ENCODE data around the gene HSPA12A. TPM values are rescaled to one million over a fixed set of nuclear protein-coding genes. Genes with fewer than 3 reads are reported as not detected.

The HSPA12A gene
- polyA plus RNA-seq, 1 experiment = 20.5 TPM

DNA sequence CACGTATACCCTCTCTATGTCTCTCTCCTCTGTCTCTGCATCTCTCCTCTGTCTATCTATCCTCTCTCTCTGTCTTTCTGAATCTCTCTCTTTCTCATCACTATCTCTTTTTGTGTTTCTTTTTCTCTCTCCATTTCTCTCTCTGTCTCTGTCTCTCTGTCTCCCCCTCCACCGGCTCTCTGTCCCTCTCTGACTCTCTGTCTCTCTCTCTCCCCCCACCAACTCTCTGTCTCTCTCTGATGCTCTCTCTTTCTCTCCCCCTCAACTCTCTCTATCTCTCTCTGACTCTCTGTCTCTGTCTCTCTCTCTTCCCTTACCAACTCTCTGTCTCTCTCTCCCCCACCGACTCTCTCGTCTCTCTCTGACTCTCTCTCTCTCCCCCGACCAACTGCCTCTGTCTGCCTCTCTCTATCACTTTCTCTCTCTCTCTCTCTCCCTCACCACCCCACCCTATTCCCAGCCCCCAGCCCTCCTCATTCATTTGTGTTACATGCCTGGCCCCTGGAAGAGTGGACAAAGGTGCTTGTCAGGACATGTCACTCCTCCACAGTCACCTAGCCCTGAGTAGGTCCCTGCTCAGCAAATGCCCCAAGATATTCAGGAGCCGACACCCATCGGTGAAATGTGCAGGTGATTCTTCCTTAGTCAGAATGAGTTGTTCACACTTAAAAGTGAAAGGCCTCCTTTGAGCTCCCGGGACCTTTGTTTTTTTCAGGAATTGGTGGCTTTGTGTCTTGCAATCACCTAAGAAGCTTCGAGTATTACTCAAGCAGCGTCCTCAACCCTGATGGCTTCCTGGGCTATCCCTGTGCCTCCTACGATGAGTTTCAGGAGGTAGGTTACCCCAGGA lies 108.0 kb downstream of the HSPA12A start:
- TF ChIP-seq, protein P1, sequence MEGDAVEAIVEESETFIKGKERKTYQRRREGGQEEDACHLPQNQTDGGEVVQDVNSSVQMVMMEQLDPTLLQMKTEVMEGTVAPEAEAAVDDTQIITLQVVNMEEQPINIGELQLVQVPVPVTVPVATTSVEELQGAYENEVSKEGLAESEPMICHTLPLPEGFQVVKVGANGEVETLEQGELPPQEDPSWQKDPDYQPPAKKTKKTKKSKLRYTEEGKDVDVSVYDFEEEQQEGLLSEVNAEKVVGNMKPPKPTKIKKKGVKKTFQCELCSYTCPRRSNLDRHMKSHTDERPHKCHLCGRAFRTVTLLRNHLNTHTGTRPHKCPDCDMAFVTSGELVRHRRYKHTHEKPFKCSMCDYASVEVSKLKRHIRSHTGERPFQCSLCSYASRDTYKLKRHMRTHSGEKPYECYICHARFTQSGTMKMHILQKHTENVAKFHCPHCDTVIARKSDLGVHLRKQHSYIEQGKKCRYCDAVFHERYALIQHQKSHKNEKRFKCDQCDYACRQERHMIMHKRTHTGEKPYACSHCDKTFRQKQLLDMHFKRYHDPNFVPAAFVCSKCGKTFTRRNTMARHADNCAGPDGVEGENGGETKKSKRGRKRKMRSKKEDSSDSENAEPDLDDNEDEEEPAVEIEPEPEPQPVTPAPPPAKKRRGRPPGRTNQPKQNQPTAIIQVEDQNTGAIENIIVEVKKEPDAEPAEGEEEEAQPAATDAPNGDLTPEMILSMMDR (IDR thresholded peaks at IDR 0.05; ENCODE audit: low read depth, low read length) = no peak
- no peak overlapping the region for H3K27ac ChIP-seq (ENCODE audit: low read depth, low read length)
- H3K9me3 ChIP-seq (ENCODE audit: control insufficient read depth, insufficient read depth, low read length) = no peaks in the 10 kb centered on the region
- no peak for DNase-seq (ENCODE audit: low read depth, low spot score)
- H3K27me3 ChIP-seq (ENCODE audit: control insufficient read depth, insufficient read depth, low read length) = no peaks in the 10 kb centered on the region
- no peak overlapping the region for H3K4me3 ChIP-seq (ENCODE audit: low read depth, low read length)
- POLR2A ChIA-PET = no interaction called here
- CTCF ChIA-PET = no interaction called here

DNA sequence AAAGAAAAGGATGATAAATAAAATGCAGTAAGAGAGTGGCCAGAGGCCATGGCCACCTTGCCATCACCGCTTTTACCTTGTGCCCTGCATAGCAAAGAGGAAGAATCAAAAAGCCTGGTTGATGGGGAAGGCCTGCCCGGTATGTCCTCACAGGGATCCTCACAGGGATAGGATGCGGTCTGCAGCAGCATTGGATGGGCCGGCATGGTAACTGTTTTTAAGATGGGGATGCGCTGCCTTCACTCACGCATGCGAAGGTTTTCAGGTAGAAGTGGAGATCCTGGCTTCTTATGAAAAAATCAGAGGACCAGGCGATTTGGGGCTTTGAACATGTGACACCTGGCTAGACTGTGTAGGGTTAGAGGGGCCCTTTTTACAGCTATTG lies 109.2 kb downstream of the HSPA12A start:
- POLR2A ChIA-PET = no interaction called here

DNA sequence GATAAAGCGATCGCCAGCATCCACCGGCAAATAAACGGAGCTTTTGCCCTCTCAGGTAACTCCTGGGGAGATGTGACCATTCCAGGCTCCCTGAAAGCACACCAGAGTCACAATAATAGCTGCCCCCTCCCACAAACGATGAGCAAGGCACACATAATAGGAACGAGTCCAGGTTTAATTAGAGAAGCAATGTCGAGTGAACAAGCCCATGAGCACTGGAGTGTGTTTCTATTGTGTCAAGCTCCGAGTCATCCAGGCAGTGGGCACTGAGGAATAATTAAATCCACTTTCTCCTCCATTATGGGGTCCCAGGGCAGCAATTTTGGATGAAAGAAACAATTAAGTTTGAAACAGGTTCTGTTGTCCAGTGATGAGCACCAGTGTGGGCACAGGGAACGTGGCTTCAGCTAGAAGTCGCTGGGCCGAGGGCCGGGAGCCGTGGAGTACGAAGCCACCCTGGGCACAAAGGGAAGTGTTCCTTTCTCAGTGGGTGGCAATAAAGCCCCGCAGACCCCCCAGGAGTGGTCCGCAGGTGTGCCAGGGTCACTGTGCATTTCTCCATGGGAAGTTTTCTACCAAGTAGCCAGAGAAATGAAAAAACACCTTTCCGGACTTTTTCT lies 109.7 kb downstream of the HSPA12A start:
- ChIA-PET POLR2A (no interaction called here), CTCF (interaction anchor here (0.7 kb wide), 1 partner anchor 536 kb away, joined by 3 read pairs; no protein-coding TSS in a partner anchor)
- no peak for DNase-seq (ENCODE audit: low read depth, low spot score)
- H3K27me3 ChIP-seq (ENCODE audit: control insufficient read depth, insufficient read depth, low read length) = no peaks in the 10 kb centered on the region
- H3K9me3 ChIP-seq (ENCODE audit: control insufficient read depth, insufficient read depth, low read length) = no peaks in the 10 kb centered on the region
- TF ChIP-seq, protein P1 (IDR thresholded peaks at IDR 0.05; ENCODE audit: low read depth, low read length) = no peak
- no peak overlapping the region for H3K27ac ChIP-seq (ENCODE audit: low read depth, low read length)
- H3K4me3 ChIP-seq (ENCODE audit: low read depth, low read length) = no peak overlapping the region

More for the DNA sequence above, 109.2 kb downstream of the HSPA12A start:
- Histone ChIP-seq H3K27me3 (ENCODE audit: control insufficient read depth, insufficient read depth, low read length) (no peaks in the 10 kb centered on the region), H3K4me3 (ENCODE audit: low read depth, low read length) (no peak overlapping the region), H3K27ac (ENCODE audit: low read depth, low read length) (no peak overlapping the region), H3K9me3 (ENCODE audit: control insufficient read depth, insufficient read depth, low read length) (no peaks in the 10 kb centered on the region)
- TF ChIP-seq, protein P1 (IDR thresholded peaks at IDR 0.05; ENCODE audit: low read depth, low read length) = no peak
- CTCF ChIA-PET = no interaction called here
- DNase-seq (ENCODE audit: low read depth, low spot score) = no peak

DNA sequence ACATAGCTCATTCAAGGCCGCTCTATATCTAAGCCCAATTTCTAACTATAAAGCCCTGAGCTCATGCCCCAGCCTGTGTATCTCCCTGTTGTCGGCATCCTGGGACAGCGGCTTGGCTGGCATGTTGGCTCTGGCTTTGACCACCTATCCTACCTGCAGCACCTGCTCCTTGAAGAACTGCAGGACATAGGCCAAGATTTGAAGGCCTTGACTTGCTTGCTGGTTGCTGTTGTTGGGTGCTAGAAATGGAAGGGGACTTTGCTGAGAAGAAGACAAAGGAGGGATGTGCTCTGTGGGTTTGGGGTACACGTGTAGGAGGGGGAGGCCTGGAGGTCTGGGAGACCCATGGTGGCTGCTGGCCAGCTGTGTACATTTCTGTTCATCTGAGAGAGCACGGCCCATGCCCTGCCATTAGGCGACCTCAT lies 110.5 kb downstream of the HSPA12A start:
- H3K9me3 ChIP-seq (ENCODE audit: control insufficient read depth, insufficient read depth, low read length) = no peaks in the 10 kb centered on the region
- no peak overlapping the region for H3K27ac ChIP-seq (ENCODE audit: low read depth, low read length)
- H3K4me3 ChIP-seq (ENCODE audit: low read depth, low read length) = no peak overlapping the region
- POLR2A ChIA-PET = no interaction called here
- no peak for DNase-seq (ENCODE audit: low read depth, low spot score)
- CTCF ChIA-PET = interaction anchor here (0.8 kb wide), 1 partner anchor 155 kb away, joined by 3 read pairs; no protein-coding TSS in a partner anchor
- TF ChIP-seq, protein P1 (IDR thresholded peaks at IDR 0.05; ENCODE audit: low read depth, low read length) = no peak
- H3K27me3 ChIP-seq (ENCODE audit: control insufficient read depth, insufficient read depth, low read length) = peaks cover 2% of the 10 kb centered on the region

DNA sequence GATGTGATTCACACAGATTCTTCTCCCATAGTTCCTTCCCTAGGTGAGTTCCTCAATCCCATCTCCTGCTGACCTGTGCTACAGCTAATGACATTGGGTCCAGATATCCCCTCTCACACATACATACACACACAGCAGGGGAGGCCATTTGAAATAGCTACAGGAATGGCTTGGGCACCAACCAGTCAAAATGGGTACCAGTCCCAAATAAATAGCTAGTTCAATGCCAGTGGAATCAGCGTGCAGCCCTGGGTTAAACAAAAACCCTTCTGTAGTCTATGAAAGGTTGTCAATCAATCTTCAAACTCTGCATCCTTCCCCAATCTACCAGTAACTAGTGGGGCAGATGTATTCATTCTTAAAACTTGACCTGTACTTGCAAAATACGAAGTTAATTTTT lies 112.3 kb downstream of the HSPA12A start:
- Histone ChIP-seq H3K27me3 (ENCODE audit: control insufficient read depth, insufficient read depth, low read length) (peaks cover 2% of the 10 kb centered on the region), H3K4me3 (ENCODE audit: low read depth, low read length) (no peak overlapping the region), H3K9me3 (ENCODE audit: control insufficient read depth, insufficient read depth, low read length) (no peaks in the 10 kb centered on the region), H3K27ac (ENCODE audit: low read depth, low read length) (no peak overlapping the region)
- TF ChIP-seq, protein P1 (IDR thresholded peaks at IDR 0.05; ENCODE audit: low read depth, low read length) = no peak
- CTCF ChIA-PET = interaction anchor here (0.7 to 5.9 kb wide), 3 partner anchors 158 to 545 kb away, joined by 3 to 47 read pairs (median 4); no protein-coding TSS in a partner anchor
- POLR2A ChIA-PET = no interaction called here
- DNase-seq (ENCODE audit: low read depth, low spot score) = no peak
